NCI-H1048 (cell line): ENCODE results near the gene ARAP1.

Experiments
- DNase-seq: peaks from one replicate; lab custom pipeline; 2025; lab: John Stamatoyannopoulos, UW

Gene ARAP1

GRCh38 chr11:72742513-72743320 is 9.5 kb downstream of the ARAP1 start:
- no peak for DNase-seq

GRCh38 chr11:72741849-72742512 is 10.2 kb downstream of the ARAP1 start:
- DNase-seq = no peak

- no peak for DNase-seq
Measured at GRCh38 chr11:72741429-72741833, 10.8 kb downstream of the ARAP1 start.

- DNase-seq = no peak
Measured at GRCh38 chr11:72740562-72741428, 11.4 kb downstream of the ARAP1 start.

DNA sequence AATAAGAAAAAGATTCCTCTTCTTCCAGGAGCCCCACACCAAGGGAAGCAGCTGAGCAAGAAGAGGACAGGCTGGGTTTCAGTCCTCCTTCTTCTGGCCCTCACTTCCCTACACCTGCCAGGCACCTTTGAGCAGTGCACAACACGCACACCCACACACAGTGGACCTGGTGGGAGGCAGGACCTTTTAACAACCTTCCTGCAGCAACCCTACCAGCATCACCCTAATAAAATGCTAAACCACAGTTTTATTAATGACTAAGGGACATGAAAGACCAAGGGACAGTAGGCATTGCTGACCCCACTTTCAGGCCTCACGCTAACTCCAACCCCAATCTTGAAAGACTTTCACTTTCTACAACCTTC is 12.2 kb downstream of the ARAP1 start:
- DNase-seq = no peak

GRCh38 chr11:72739240-72740059 is 12.8 kb downstream of the ARAP1 start:
- DNase-seq = no peak

DNA sequence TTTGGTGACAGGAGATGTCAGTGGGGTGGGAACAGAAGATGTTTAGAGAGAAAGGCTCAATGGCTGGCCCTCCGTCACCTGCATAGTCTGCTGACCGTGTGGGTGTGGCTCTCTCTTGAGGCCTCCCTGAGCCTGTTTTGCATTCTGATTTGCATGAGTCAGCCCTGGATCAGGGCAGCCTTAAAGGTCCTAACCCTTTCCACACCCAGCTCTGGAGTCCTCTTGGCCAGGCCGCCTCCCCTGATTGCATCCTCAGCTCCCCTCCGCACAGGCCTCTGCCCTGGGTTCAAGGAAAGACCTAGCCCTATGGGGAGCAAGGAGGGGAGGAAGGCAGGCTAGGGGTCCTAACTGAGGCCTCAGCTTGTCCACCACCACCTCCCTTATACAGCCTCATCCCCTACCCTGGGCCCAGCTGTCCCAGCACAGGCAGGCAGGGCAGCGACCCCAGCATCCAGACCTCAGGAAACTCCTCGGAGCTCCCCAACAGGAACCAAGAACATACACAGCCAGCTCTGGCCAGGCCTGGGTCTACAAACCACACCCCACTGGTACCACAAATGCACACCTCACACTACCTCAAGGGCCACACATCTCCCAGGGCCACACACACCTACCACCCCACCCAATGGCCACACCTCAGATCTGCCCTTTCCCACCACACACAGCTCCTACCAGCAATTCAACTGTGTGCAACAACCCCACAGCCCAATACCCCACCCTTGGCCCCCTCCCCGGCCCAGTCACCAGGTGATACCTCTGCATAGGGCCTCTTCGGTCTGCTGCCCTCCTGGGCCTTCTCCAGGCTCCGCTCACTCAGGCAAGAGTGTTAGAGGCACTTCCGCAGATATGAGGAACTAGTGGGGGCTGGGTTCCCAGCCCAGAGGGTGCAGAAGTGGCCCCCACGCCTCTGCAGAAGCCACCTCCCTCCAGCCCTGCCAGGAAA is 13.7 kb downstream of the ARAP1 start:
- DNase-seq = no peak

DNA sequence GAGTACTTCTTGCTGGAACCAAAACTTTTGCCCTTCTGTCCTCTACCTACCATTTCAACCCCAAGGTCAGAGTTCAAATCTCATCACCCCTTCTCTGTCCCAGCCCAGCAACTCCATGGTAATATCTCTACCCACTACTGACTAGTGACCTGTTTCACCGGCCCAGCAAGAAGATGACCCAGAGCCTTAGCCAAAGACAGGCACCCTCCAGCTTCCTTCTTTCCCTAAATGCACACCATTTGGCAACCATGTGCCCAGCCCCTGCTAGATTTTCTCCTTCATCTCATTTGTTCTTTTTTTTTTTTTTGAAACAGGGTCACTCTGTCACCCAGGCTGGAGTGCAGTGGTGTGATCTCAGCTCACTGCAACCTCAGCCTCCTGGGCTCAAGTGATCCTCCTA is 14.9 kb downstream of the ARAP1 start:
- no peak for DNase-seq

GRCh38 chr11:72736452-72737069 is 15.6 kb downstream of the ARAP1 start:
- DNase-seq = no peak

- no peak for DNase-seq
Measured at GRCh38 chr11:72735495-72736027, 16.6 kb downstream of the ARAP1 start.

DNA sequence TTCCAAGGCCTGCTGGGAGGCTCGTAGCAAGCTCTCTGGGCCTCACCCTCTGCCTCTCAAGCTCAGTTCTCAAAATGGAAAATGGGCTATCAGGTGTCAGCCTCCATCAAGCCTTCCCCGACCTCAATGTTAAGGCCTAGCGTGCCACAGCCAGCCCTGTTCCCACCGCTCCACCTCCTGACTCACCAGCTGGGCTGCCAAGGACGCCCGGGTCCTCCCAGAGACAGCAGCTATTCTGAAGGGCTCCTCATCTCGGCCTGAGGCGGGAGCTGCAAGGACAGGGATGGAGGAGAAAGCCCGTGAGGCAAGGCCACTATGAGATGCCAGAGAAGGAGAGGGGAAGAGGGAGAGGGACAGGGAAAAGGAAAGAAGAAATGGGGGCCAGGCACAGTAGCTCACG is 19.9 kb downstream of the ARAP1 start:
- DNase-seq = no peak

- DNase-seq = no peak
Measured at GRCh38 chr11:72730737-72731136, 21.5 kb downstream of the ARAP1 start.

GRCh38 chr11:72730243-72730642 is 22.0 kb downstream of the ARAP1 start:
- DNase-seq = no peak

- DNase-seq = no peak
Measured at GRCh38 chr11:72727521-72727920, 24.7 kb downstream of the ARAP1 start.

GRCh38 chr11:72726266-72727220 is 25.7 kb downstream of the ARAP1 start:
- no peak for DNase-seq

- DNase-seq = no peak
Measured at GRCh38 chr11:72725724-72726028, 26.5 kb downstream of the ARAP1 start.

GRCh38 chr11:72724851-72725723 is 27.1 kb downstream of the ARAP1 start:
- DNase-seq = peak; percentile 35

DNA sequence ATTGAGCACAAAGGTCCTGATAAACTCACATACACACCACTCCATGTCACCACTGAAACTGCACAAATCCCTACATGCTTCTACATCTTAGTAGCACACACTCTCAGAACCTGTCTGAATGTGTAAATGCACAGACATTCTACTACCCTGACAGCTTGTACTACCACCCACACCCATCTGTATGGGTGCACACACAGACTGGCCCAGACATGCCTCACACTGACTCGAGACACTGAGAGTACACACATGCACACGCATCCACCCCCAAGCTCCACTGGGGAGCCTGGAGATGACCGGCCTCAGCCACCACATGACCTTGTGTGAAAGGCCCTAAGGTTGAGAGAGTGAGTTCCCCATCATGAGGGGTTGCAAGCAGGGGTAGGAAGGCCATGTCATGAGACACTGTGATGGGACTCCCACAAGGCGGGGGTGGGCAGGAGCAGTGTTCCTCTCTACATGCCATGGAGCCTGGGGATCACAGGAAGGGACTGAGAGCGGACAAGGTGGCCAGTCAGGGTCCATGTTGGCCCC is 28.1 kb downstream of the ARAP1 start:
- no peak for DNase-seq
